K562 (cell line): ENCODE results near the gene MYCN. TPM values are rescaled to one million over a fixed set of nuclear protein-coding genes. Genes with fewer than 3 reads are reported as not detected.

ENCODE experiments used
- ATAC-seq: fragments of 200-7000 bp; cut with Tn5 transposase; 3 replicates; pipeline ENCODE4 v1.9.1; 2020; ENCODE audit warnings: moderate library complexity
- BruUV-seq: library from RNA; stranded (reverse); fragments of 400-500 nt; replicated peaks from 2 replicates; lab custom pipeline; 2021; lab: Mats Ljungman, UMichigan
- CTCF ChIA-PET: fragments of 300-600 bp; formaldehyde crosslinking; extraction: SDS; loops from one replicate; lab custom pipeline; 2021; ENCODE audit warnings: low intra/inter-chr PET ratio; lab: Yijun Ruan, JAX
- POLR2A ChIA-PET: fragments of 300-600, 350-650 bp; sonication (Branson Sonifier 250); formaldehyde crosslinking; extraction: SDS; loops from one replicate; lab custom pipeline; 2021; ENCODE audit warnings: antibody characterized with exemption, inconsistent platforms; lab: Yijun Ruan, JAX
- DNase-seq, 4 experiments: peaks; one replicate each; pipeline versions ENCODE4 v3.0.0 to v3.0.0-alpha.2; 2011 to 2018; ENCODE audit warnings: low spot score in 3 of 4, mixed read lengths in 3 of 4; ENCODE audit errors: extremely low read depth in 1 of 4
- FAIRE-seq: peaks from 2 replicates; lab custom pipeline; 2011; peaks lifted over from hg19 to GRCh38; lab: Jason Lieb, UNC
- H2AFZ ChIP-seq: 2 replicates; pipeline ENCODE4 v1.6.0; 2011; ENCODE audit warnings: low read depth, low read length, control low read depth, inconsistent platforms
- H3K27ac ChIP-seq: fragments of 200-600 bp; 3 replicates; pipeline ENCODE4 v1.8.0; 2011; ENCODE audit warnings: low read depth, mild to moderate bottlenecking, control low read depth, inconsistent platforms, low read length, moderate library complexity, mixed read lengths; ENCODE audit errors: extremely low read depth
- H3K27me3 ChIP-seq, 2 experiments: fragments of 300-600 bp in 1 of 2; 2 replicates in 1 of 2; 3 replicates in 1 of 2; pipeline versions ENCODE4 v1.6.0 to v1.8.0; 2011; ENCODE audit warnings: inconsistent platforms in 2 of 2, low read length in 2 of 2, mild to moderate bottlenecking in 1 of 2, mixed read lengths in 1 of 2, moderate library complexity in 1 of 2; ENCODE audit not compliant: control insufficient read depth in 2 of 2, insufficient read depth in 2 of 2
- H3K36me3 ChIP-seq: fragments of 300-600 bp; 3 replicates; pipeline ENCODE4 v1.8.0; 2011; ENCODE audit warnings: mild to moderate bottlenecking, low read length, inconsistent platforms; ENCODE audit not compliant: control insufficient read depth, insufficient read depth
- H3K4me1 ChIP-seq, 2 experiments: fragments of 200-600 bp in 1 of 2; replicated peaks in 1 of 2; 2 replicates in 1 of 2; 3 replicates in 1 of 2; pipeline versions ENCODE4 v1.5.1 to v1.8.0; 2011; ENCODE audit warnings: inconsistent platforms in 2 of 2, low read length in 2 of 2, mild to moderate bottlenecking in 1 of 2, mixed read lengths in 1 of 2, moderate library complexity in 1 of 2; ENCODE audit not compliant: control insufficient read depth in 2 of 2, insufficient read depth in 2 of 2
- H3K4me2 ChIP-seq: 2 replicates; pipeline ENCODE4 v1.6.1; 2011; ENCODE audit warnings: low read length, control low read depth, inconsistent platforms, mixed read lengths; ENCODE audit not compliant: insufficient read depth
- H3K4me3 ChIP-seq: fragments of 200-600 bp; sonication (generic), shearing (Covaris generic); 2 replicates; pipeline ENCODE4 v1.5.1; 2016; ENCODE audit warnings: control low read depth, inconsistent platforms
- H3K79me2 ChIP-seq: fragments of 200-600 bp; 3 replicates; pipeline ENCODE4 v1.8.0; 2011; ENCODE audit warnings: low read length, inconsistent platforms; ENCODE audit not compliant: control insufficient read depth, insufficient read depth
- H3K9ac ChIP-seq, 2 experiments: 2 replicates each; pipeline versions ENCODE4 v1.6.0 to v1.6.1; 2011; ENCODE audit warnings: low read depth in 2 of 2, low read length in 2 of 2, control low read depth in 1 of 2, inconsistent platforms in 1 of 2, mild to moderate bottlenecking in 1 of 2, mixed read lengths in 1 of 2; ENCODE audit not compliant: insufficient read depth in 1 of 2
- H3K9me1 ChIP-seq: one replicate; pipeline ENCODE4 v1.6.0; 2011; ENCODE audit warnings: inconsistent platforms, mild to moderate bottlenecking, low read length, moderate library complexity; ENCODE audit not compliant: control insufficient read depth, insufficient read depth
- H3K9me3 ChIP-seq: replicated peaks from 2 replicates; pipeline ENCODE4 v1.5.1; 2011; ENCODE audit warnings: low read depth, low read length, inconsistent platforms; ENCODE audit not compliant: control insufficient read depth, insufficient read depth
- H4K20me1 ChIP-seq: replicated peaks from 2 replicates; pipeline ENCODE4 v1.6.1; 2011; ENCODE audit warnings: low read length, inconsistent platforms, mixed read lengths; ENCODE audit not compliant: control insufficient read depth, insufficient read depth
- CGGBP1 ChIP-seq: fragments of 250-450 bp; sonication (Bioruptor Pico); IDR thresholded peaks from 2 replicates; pipeline ENCODE4 v1.9.0; 2021; ENCODE audit warnings: mild to moderate bottlenecking
- GABPB2 ChIP-seq: fragments of 250-450 bp; sonication (Bioruptor Pico); conservative IDR thresholded peaks from 2 replicates; pipeline ENCODE4 v1.5.1; 2021; ENCODE audit warnings: mild to moderate bottlenecking
- MEF2D ChIP-seq: conservative IDR thresholded peaks from 2 replicates; pipeline ENCODE4 v1.6.1; 2016; ENCODE audit warnings: low read depth, missing genetic modification characterization, missing compliant biosample characterization
- RBM25 ChIP-seq: fragments of 200-400 bp; formaldehyde crosslinking; IDR thresholded peaks from 2 replicates; pipeline ENCODE4 v1.6.1; 2018; ENCODE audit warnings: low read length, low read depth, moderate library complexity; ENCODE audit not compliant: severe bottlenecking
- RNF2 ChIP-seq: sonication (generic); IDR thresholded peaks from 2 replicates; pipeline ENCODE4 v1.6.1; 2016
- SOX6 ChIP-seq: fragments of 450-650 bp; IDR thresholded peaks from 2 replicates; pipeline ENCODE4 v1.6.1; 2014; ENCODE audit warnings: mild to moderate bottlenecking
- TFAM ChIP-seq: fragments of 250-450 bp; sonication (Bioruptor Pico); conservative IDR thresholded peaks from 2 replicates; pipeline ENCODE4 v1.5.0; 2021; ENCODE audit warnings: mild to moderate bottlenecking, moderate library complexity
- TOE1 ChIP-seq, 2 experiments: fragments of 450-650 bp in 1 of 2; sonication (generic) in 1 of 2; formaldehyde crosslinking in 1 of 2; IDR thresholded peaks; 2 replicates each; pipeline versions ENCODE4 v1.7.1 to v1.8.0; 2016 to 2022; ENCODE audit warnings: borderline replicate concordance in 2 of 2, mild to moderate bottlenecking in 2 of 2, antibody characterized with exemption in 1 of 2, inconsistent platforms in 1 of 2, low read depth in 1 of 2, missing genetic modification reagents in 1 of 2, moderate library complexity in 1 of 2
- YY1 ChIP-seq, 3 experiments: IDR thresholded peaks; 2 replicates each; pipeline ENCODE4 v1.6.1; 2011; ENCODE audit warnings: low read length in 2 of 3, mild to moderate bottlenecking in 2 of 3, moderate library complexity in 2 of 3, borderline replicate concordance in 1 of 3, control low read depth in 1 of 3, low read depth in 1 of 3; ENCODE audit not compliant: insufficient read depth in 3 of 3, insufficient replicate concordance in 2 of 3, control insufficient read depth in 1 of 3, insufficient read length in 1 of 3; ENCODE audit errors: extremely low read depth in 1 of 3
- ZNF253 ChIP-seq: fragments of 250-450 bp; sonication (Bioruptor Pico); conservative IDR thresholded peaks from 2 replicates; pipeline ENCODE4 v1.6.1; 2021; ENCODE audit warnings: mild to moderate bottlenecking
- ZNF282 ChIP-seq: sonication (generic); formaldehyde crosslinking; IDR thresholded peaks from 2 replicates; pipeline ENCODE4 v1.8.1; 2023; ENCODE audit warnings: missing genetic modification reagents
- ZNF3 ChIP-seq: fragments of 250-450 bp; sonication (Bioruptor Pico); IDR thresholded peaks from 2 replicates; pipeline ENCODE4 v1.5.0; 2021; ENCODE audit warnings: mild to moderate bottlenecking, moderate library complexity
- WGBS: fragments of 100-300 bp; shearing (Covaris generic); methylation state at CpG from one replicate; pipeline ENCODE4 v1.1.6; 2016; ENCODE audit warnings: low coverage, mixed read lengths; ENCODE audit not compliant: insufficient coverage; ENCODE audit errors: missing lambda C conversion rate; 5-methylcytosine and 5-hydroxymethylcytosine counted together
- in situ Hi-C: fragments of 300-500 bp; cut with MboI; formaldehyde crosslinking; loops from 4 replicates; pipeline ENCODE4 v1.15.0; 2018; ENCODE audit warnings: inconsistent platforms, mixed read lengths
- intact Hi-C: fragments of 100-400 bp; cut with micrococcal nuclease; formaldehyde crosslinking; loops from 2 replicates; pipeline ENCODE4 v1.14.2; 2022
- polyA plus RNA-seq, 8 experiments: library from polyadenylated mRNA; depleted of rRNA in 4 of 8; stranded (reverse) in 5 of 8; unstranded in 3 of 8; fragments of >200 nt; fragmentation: Nextera tagmentation in 2 of 8; fragmentation: Illumina TruSeq in 1 of 8; extraction: Ambion mirVana in 2 of 8; extraction: Trizol in 1 of 8; gene quantifications; 2 replicates each; pipeline versions ENCODE4 v1.2.1 to v1.2.3, GENCODE V29; 2011 to 2014; ENCODE audit warnings: inconsistent platforms in 1 of 8, missing spikeins in 1 of 8
- total RNA-seq, 7 experiments: library from RNA; depleted of rRNA in 6 of 7; stranded (reverse); fragments of >200 nt in 6 of 7; fragmentation: Illumina TruSeq in 2 of 7; extraction: Trizol in 2 of 7; gene quantifications; 2 replicates each; pipeline versions ENCODE4 v1.2.1 to v1.2.3, GENCODE V29; 2011 to 2021; ENCODE audit warnings: low replicate concordance in 1 of 7

The MYCN gene
- total and polyA plus RNA-seq, 9 of the 15 experiments (the other 6 are each of a cell fraction or from before 2014, with no cell fraction given) = not detected

GRCh38 chr2:15918761-15919356 is 21.5 kb upstream of the MYCN start:
- no peak overlapping the region for H2AFZ ChIP-seq
- CTCF ChIA-PET = no interaction called here
- no peak for ATAC-seq
- BruUV-seq = no TSS peak
- no peaks in the 10 kb centered on the region for H3K4me1 ChIP-seq
- no peaks in the 10 kb centered on the region for H3K9me1 ChIP-seq
- in situ Hi-C loops = no loop called here
- 0% methylated on average over 9 of the region's 9 CpGs for WGBS
- no peak overlapping the region; a peak in 1 of 4 replicates for H3K9ac ChIP-seq
- no peak overlapping the region for H3K4me2 ChIP-seq
- no peaks in the 10 kb centered on the region for H3K36me3 ChIP-seq
- no peak for TF ChIP-seq MEF2D (tag)
- no peak for TF ChIP-seq RBM25
- no peak for TF ChIP-seq SOX6
- no peak for TF ChIP-seq TOE1 (IDR thresholded peaks at IDR 0.05; ENCODE audit: borderline replicate concordance)
- no peak for TF ChIP-seq TOE1 (CRISPR knock-in tag; IDR thresholded peaks at IDR 0.05; ENCODE audit: borderline replicate concordance, low read depth)
- no peak for TF ChIP-seq ZNF3 (CRISPR knock-in tag)
- TF ChIP-seq GABPB2 (CRISPR knock-in tag) = no peak
- TF ChIP-seq RNF2 = no peak
- no peak for TF ChIP-seq YY1 (IDR thresholded peaks at IDR 0.05; ENCODE audit: borderline replicate concordance in 1 of 3, control insufficient read depth in 1 of 3, extremely low read depth in 1 of 3, insufficient read depth in 3 of 3, insufficient read length in 1 of 3, insufficient replicate concordance in 2 of 3, low read depth in 1 of 3, low read length in 2 of 3)
- no peak for TF ChIP-seq CGGBP1 (CRISPR knock-in tag)
- no peak for TF ChIP-seq TFAM (CRISPR knock-in tag)
- no peak for TF ChIP-seq ZNF282 (CRISPR knock-in tag)
- no peak for TF ChIP-seq ZNF253 (CRISPR knock-in tag)
- TF ChIP-seq, all 486 proteins: peak for 0
- no peaks in the 10 kb centered on the region for H3K9me3 ChIP-seq
- intact Hi-C loops = no loop called here
- no peak overlapping the region for H3K27ac ChIP-seq
- no peak overlapping the region for H3K4me3 ChIP-seq
- DNase-seq (no peak), FAIRE-seq (no peak)
- H3K27me3 ChIP-seq = peaks cover 0 to 36% of the 10 kb centered on the region in 2 experiments; a peak in 2 of 5 replicates
- H4K20me1 ChIP-seq = no peaks in the 10 kb centered on the region
- H3K79me2 ChIP-seq = no peaks in the 10 kb centered on the region
- POLR2A ChIA-PET = no interaction called here
